Chondrocyte (in vitro differentiated cells): ENCODE data around the gene PPT2. TPM values are rescaled to one million over a fixed set of nuclear protein-coding genes. Genes with fewer than 3 reads are reported as not detected.

ENCODE experiments used
- DNase-seq: peaks from one replicate; pipeline ENCODE4 v3.0.0; 2021; ENCODE audit warnings: mixed read lengths, low spot score
- H3K27ac Mint-ChIP-seq: one replicate; pipeline ENCODE4 v1.8.0; 2021; ENCODE audit warnings: mild to moderate bottlenecking, moderate library complexity, mixed read lengths; ENCODE audit not compliant: unreplicated experiment
- H3K27me3 Mint-ChIP-seq: 2 replicates; pipeline ENCODE4 v1.8.0; 2021; ENCODE audit warnings: low read depth, mixed read lengths
- H3K36me3 Mint-ChIP-seq: 2 replicates; pipeline ENCODE4 v1.8.0; 2021; ENCODE audit warnings: low read depth, mixed read lengths
- H3K4me1 Mint-ChIP-seq: 2 replicates; pipeline ENCODE4 v1.8.0; 2021; ENCODE audit warnings: low read depth, mild to moderate bottlenecking, mixed read lengths
- H3K4me3 Mint-ChIP-seq: one replicate; pipeline ENCODE4 v1.8.0; 2021; ENCODE audit warnings: mild to moderate bottlenecking, moderate library complexity, mixed read lengths; ENCODE audit not compliant: unreplicated experiment
- H3K9me3 Mint-ChIP-seq: 2 replicates; pipeline ENCODE4 v1.8.0; 2021; ENCODE audit warnings: low read depth, mixed read lengths
- CTCF ChIP-seq: fragments of 200-600 bp; sonication (generic); IDR thresholded peaks from 2 replicates; pipeline ENCODE4 v1.5.0; 2021; ENCODE audit warnings: antibody characterized with exemption, mild to moderate bottlenecking, moderate library complexity
- long read RNA-seq: library from polyadenylated mRNA; stranded (forward); transcript quantifications from one replicate; pipeline ENCODE4 v2.0.0, GENCODE V29; 2021
- total RNA-seq: library from RNA; stranded (reverse); gene quantifications from 3 replicates; pipeline ENCODE4 v1.2.1, GENCODE V29; 2021

PPT2 gene
- 35.6 to 37.9 TPM (median 35.8 TPM) in 3 replicates for total RNA-seq
- long read RNA-seq, transcript PPT2-245 (9 exons, 1,759 nt) = major isoform, 11 of 25 reads
- long read RNA-seq, transcript PPT2-244 (9 exons, 2,053 nt) = minor isoform, 5 of 25 reads
- long read RNA-seq, partial matches to known transcripts = 0 of 25 reads
- long read RNA-seq, other reads (novel, unspliced or antisense) = 6 of 25 reads

- TF ChIP-seq CTCF = peak; percentile 72
- Mint-ChIP-seq H3K36me3 (peaks cover 16% of the 10 kb centered on the region), H3K4me1 (peaks cover 33% of the 10 kb centered on the region), H3K27ac (peak within 1 kb of the TSS; percentile 99), H3K4me3 (peak within 1 kb of the TSS; percentile 99), H3K27me3 (no peaks in the 10 kb centered on the region), H3K9me3 (no peaks in the 10 kb centered on the region)
- peak; percentile 97 for DNase-seq
Measured at GRCh38 chr6:32153564-32154513, at the start of gene PPT2. Gene PPT2 (plus strand): TSS chr6:32154141. CDS start chr6:32154595, 454 bp downstream.

GRCh38 chr6:32105433-32105832 lies 48.5 kb upstream of the PPT2 start:
- no peak for TF ChIP-seq CTCF
- no peak for DNase-seq
- Mint-ChIP-seq H3K4me1 (peaks cover 25% of the 10 kb centered on the region), H3K27me3 (peaks cover 21% of the 10 kb centered on the region), H3K4me3 (no peak overlapping the region), H3K36me3 (no peaks in the 10 kb centered on the region), H3K9me3 (no peaks in the 10 kb centered on the region), H3K27ac (no peak overlapping the region)

- Mint-ChIP-seq H3K9me3 (no peaks in the 10 kb centered on the region), H3K4me3 (peak overlapping the region; percentile 56), H3K27ac (peak overlapping the region; percentile 58), H3K27me3 (peaks cover 21% of the 10 kb centered on the region), H3K36me3 (no peaks in the 10 kb centered on the region), H3K4me1 (peaks cover 25% of the 10 kb centered on the region)
- TF ChIP-seq CTCF = no peak
- DNase-seq = no peak
Measured at GRCh38 chr6:32107406-32107805, 46.5 kb upstream of the PPT2 start.

DNA sequence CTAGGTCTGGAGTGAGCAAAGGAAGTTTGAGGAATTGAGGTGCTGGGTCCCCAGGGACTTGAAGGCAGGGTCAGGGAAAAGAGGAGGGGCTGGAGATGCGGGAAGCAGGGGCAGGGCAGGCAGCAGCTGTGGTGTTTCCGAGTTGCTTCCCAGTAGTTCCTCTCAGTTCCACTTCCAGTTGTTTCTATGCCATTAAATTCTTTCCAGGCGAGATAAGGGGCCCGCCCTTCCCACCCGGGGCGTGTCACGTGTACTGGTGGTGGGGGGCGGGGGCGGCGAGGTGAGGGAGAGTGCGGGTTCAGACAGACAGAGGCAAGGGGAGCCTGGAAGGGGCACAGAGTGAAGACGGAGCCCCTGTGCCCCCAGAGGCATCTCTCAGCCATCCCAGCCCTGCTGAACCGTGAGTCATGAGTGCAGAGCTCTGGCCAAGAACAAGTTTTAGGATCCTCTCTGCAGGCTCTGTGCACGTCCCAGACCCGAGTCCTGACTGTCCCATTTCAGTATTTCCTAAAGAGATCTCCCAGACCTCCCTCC lies 45.8 kb upstream of the PPT2 start:
- no peak for TF ChIP-seq CTCF
- Mint-ChIP-seq H3K36me3 (no peaks in the 10 kb centered on the region), H3K4me3 (peak overlapping the region; percentile 56), H3K4me1 (peaks cover 25% of the 10 kb centered on the region), H3K9me3 (no peaks in the 10 kb centered on the region), H3K27ac (peak overlapping the region; percentile 58), H3K27me3 (peaks cover 21% of the 10 kb centered on the region)
- DNase-seq = no peak

- H3K4me1 Mint-ChIP-seq = peaks cover 29% of the 10 kb centered on the region
Measured at GRCh38 chr6:32108727-32109113, 45.2 kb upstream of the PPT2 start.

More at GRCh38 chr6:32108727-32109113, 45.2 kb upstream of the PPT2 start:
- Mint-ChIP-seq H3K36me3 (peaks cover 3% of the 10 kb centered on the region), H3K27ac (peak overlapping the region; percentile 42), H3K27me3 (peaks cover 19% of the 10 kb centered on the region), H3K4me3 (no peak overlapping the region), H3K9me3 (no peaks in the 10 kb centered on the region)
- no peak for DNase-seq
- TF ChIP-seq CTCF = no peak
